AG10803 (cell line): ENCODE data around the gene SMIM3.
A peak's percentile ranks its signal among the peaks of the same experiment; 100 is the strongest.
"Not testable (repeated sequence)": the region's sequence is repeated elsewhere in the genome, so short reads cannot be mapped to it uniquely, and the experiment has no call there.

Experiments
- DNase-seq: peaks from one replicate; pipeline ENCODE4 v3.0.0; 2010; ENCODE audit warnings: low read depth
- H3K4me3 ChIP-seq: 2 replicates; pipeline ENCODE4 v1.5.1; 2011; ENCODE audit warnings: mild to moderate bottlenecking, low read length, control low read depth
- TF ChIP-seq, protein P1 (sequence below): conservative IDR thresholded peaks from 2 replicates; pipeline ENCODE4 v1.5.1; 2011; ENCODE audit warnings: mild to moderate bottlenecking, low read length, control low read depth, inconsistent platforms

The SMIM3 gene, protein sequence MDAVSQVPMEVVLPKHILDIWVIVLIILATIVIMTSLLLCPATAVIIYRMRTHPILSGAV

GRCh38 chr5:150778517-150779396, at the start of gene SMIM3:
Gene SMIM3, plus strand, starts transcription at chr5:150778757. Its CDS starts 16,684 bp downstream, at chr5:150795441.
- DNase-seq = peak; percentile 68
- TF ChIP-seq, protein P1, sequence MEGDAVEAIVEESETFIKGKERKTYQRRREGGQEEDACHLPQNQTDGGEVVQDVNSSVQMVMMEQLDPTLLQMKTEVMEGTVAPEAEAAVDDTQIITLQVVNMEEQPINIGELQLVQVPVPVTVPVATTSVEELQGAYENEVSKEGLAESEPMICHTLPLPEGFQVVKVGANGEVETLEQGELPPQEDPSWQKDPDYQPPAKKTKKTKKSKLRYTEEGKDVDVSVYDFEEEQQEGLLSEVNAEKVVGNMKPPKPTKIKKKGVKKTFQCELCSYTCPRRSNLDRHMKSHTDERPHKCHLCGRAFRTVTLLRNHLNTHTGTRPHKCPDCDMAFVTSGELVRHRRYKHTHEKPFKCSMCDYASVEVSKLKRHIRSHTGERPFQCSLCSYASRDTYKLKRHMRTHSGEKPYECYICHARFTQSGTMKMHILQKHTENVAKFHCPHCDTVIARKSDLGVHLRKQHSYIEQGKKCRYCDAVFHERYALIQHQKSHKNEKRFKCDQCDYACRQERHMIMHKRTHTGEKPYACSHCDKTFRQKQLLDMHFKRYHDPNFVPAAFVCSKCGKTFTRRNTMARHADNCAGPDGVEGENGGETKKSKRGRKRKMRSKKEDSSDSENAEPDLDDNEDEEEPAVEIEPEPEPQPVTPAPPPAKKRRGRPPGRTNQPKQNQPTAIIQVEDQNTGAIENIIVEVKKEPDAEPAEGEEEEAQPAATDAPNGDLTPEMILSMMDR = peak; percentile 37
- peak within 1 kb of the TSS; percentile 88 for H3K4me3 ChIP-seq

- no peak for DNase-seq
- H3K4me3 ChIP-seq = no peak overlapping the region
- TF ChIP-seq, protein P1 = no peak
Observed at GRCh38 chr5:150729859-150730258, 48.7 kb upstream of the SMIM3 start.

- no peak for DNase-seq
- no peak overlapping the region for H3K4me3 ChIP-seq
- TF ChIP-seq, protein P1 = no peak
Observed at GRCh38 chr5:150731669-150732242, 46.8 kb upstream of the SMIM3 start.

- no peak for DNase-seq
- H3K4me3 ChIP-seq = no peak overlapping the region
- TF ChIP-seq, protein P1 = no peak
Observed at GRCh38 chr5:150734579-150735384, 43.8 kb upstream of the SMIM3 start.

DNA sequence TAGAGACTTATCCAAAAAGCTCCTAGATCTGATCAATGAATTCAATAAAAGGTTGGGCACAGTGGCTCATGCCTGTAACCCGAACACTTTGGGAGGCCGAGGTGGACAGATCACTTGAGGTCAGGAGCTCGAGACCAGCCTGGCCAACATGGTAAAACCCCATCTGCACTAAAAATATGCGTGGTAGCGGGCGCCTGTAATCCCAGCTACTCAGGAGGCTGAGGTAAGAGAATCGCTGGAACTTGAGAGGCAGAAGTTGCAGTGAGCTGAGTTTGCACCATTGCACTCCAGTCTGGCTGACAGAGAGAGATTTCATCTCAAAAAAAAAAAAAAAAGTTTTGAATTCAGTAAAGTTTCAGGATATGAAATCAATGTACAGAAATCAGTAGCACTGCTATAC, 39.7 kb upstream of the SMIM3 start:
- no peak overlapping the region for H3K4me3 ChIP-seq
- TF ChIP-seq, protein P1 = no peak
- DNase-seq = no peak

DNA sequence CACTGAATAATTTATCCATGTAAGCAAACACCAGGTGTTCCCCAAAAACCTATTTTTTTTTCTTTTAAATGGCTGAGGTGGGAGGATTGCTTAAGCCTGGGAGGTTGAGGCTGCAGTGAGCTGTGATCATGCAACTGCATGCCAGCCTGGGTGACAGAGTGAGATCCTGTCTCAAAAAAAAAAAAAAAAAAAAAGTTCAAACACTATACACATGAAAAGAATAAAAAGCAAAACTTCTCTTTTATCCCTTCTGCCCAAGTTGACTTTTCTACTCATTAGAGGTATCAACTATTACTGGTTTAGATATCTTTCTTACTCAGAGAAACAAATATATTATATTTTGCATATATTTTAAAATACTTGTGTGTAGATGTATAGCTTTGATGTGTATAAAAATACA, 37.6 kb upstream of the SMIM3 start:
- TF ChIP-seq, protein P1 = no peak
- no peak for DNase-seq
- no peak overlapping the region for H3K4me3 ChIP-seq

- not testable (repeated sequence) for DNase-seq, H3K4me3 ChIP-seq
Observed at GRCh38 chr5:150742455-150743141, 36.0 kb upstream of the SMIM3 start.

DNA sequence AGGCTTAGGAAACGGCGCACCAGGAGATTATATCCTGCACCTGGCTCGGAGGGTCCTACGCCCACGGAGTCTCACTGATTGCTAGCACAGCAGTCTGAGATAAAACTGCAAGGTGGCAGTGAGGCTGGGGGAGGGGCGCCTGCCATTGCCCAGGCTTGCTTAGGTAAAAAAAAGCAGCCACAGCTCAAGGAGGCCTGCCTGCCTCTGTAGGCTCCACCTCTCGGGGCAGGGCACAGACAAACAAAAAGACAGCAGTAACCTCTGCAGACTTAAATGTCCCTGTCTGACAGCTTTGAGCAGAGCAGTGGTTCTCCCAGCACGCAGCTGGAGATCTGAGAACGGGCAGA, 35.4 kb upstream of the SMIM3 start:
- H3K4me3 ChIP-seq, DNase-seq: not testable (repeated sequence)
